K562 (cell line): ENCODE measurements around the gene TARBP2. TPM values are rescaled to one million over a fixed set of nuclear protein-coding genes. Genes with fewer than 3 reads are reported as not detected.

ENCODE experiments used
- ARID3B ChIP-seq: fragments of 250-450 bp; sonication (Bioruptor Pico); IDR thresholded peaks from 2 replicates; pipeline ENCODE4 v1.4.0; 2020; ENCODE audit warnings: borderline replicate concordance
- CHD1 ChIP-seq: fragments of 200-600 bp; sonication (generic); IDR thresholded peaks from one replicate; pipeline ENCODE4 v1.6.1; 2012; ENCODE audit warnings: mild to moderate bottlenecking, moderate library complexity, low read length, inconsistent platforms
- DNMT1 ChIP-seq: fragments of 450-650 bp; IDR thresholded peaks from 2 replicates; pipeline ENCODE4 v1.6.1; 2016; ENCODE audit warnings: antibody characterized with exemption, mild to moderate bottlenecking
- ELF4 ChIP-seq: fragments of 450-650 bp; formaldehyde crosslinking; IDR thresholded peaks from 2 replicates; pipeline ENCODE4 v1.4.0; 2022; ENCODE audit warnings: missing genetic modification characterization
- FOSL1 ChIP-seq: fragments of 200-800 bp; sonication (Bioruptor generic); conservative IDR thresholded peaks from 2 replicates; pipeline ENCODE4 v1.6.1; 2016; ENCODE audit warnings: missing genetic modification characterization, missing compliant biosample characterization
- HNRNPL ChIP-seq: fragments of 200-400 bp; formaldehyde crosslinking; IDR thresholded peaks from 2 replicates; pipeline ENCODE4 v1.6.1; 2017; ENCODE audit warnings: low read depth, mild to moderate bottlenecking, low read length
- KAT7 ChIP-seq: sonication (generic); formaldehyde crosslinking; IDR thresholded peaks from 2 replicates; pipeline ENCODE4 v1.8.0; 2022; ENCODE audit warnings: missing genetic modification reagents, mild to moderate bottlenecking, borderline replicate concordance
- MLX ChIP-seq, 2 experiments: fragments of 450-650 bp in 1 of 2; sonication (generic) in 1 of 2; formaldehyde crosslinking; conservative IDR thresholded peaks; 2 replicates each; pipeline versions ENCODE4 v1.4.0 to v1.8.1; 2020 to 2022; ENCODE audit warnings: mild to moderate bottlenecking in 1 of 2, missing genetic modification reagents in 1 of 2
- SMAD4 ChIP-seq: fragments of 250-450 bp; sonication (Bioruptor Pico); conservative IDR thresholded peaks from 2 replicates; pipeline ENCODE4 v1.8.0; 2021; ENCODE audit warnings: inconsistent platforms, mild to moderate bottlenecking, moderate library complexity
- TCF7L2 ChIP-seq: fragments of 150-350 bp; IDR thresholded peaks from 2 replicates; pipeline ENCODE4 v1.6.1; 2016; ENCODE audit warnings: low read depth, mild to moderate bottlenecking, low read length, moderate library complexity
- ZBTB12 ChIP-seq: fragments of 250-450 bp; sonication (Bioruptor Pico); IDR thresholded peaks from 2 replicates; pipeline ENCODE4 v1.4.0; 2020
- ZNF121 ChIP-seq: sonication (generic); formaldehyde crosslinking; conservative IDR thresholded peaks from 2 replicates; pipeline ENCODE4 v1.8.0; 2022; ENCODE audit warnings: missing genetic modification reagents
- ZNF124 ChIP-seq: sonication (generic); formaldehyde crosslinking; IDR thresholded peaks from 2 replicates; pipeline ENCODE4 v1.8.1; 2022; ENCODE audit warnings: missing genetic modification reagents
- ZNF253 ChIP-seq: fragments of 250-450 bp; sonication (Bioruptor Pico); conservative IDR thresholded peaks from 2 replicates; pipeline ENCODE4 v1.6.1; 2021; ENCODE audit warnings: mild to moderate bottlenecking
- polyA plus RNA-seq, 8 experiments: library from polyadenylated mRNA; depleted of rRNA in 4 of 8; stranded (reverse) in 5 of 8; unstranded in 3 of 8; fragments of >200 nt; fragmentation: Nextera tagmentation in 2 of 8; fragmentation: Illumina TruSeq in 1 of 8; extraction: Ambion mirVana in 2 of 8; extraction: Trizol in 1 of 8; gene quantifications; 2 replicates each; pipeline versions ENCODE4 v1.2.1 to v1.2.3, GENCODE V29; 2011 to 2014; ENCODE audit warnings: inconsistent platforms in 1 of 8, missing spikeins in 1 of 8
- total RNA-seq, 7 experiments: library from RNA; depleted of rRNA in 6 of 7; stranded (reverse); fragments of >200 nt in 6 of 7; fragmentation: Illumina TruSeq in 2 of 7; extraction: Trizol in 2 of 7; gene quantifications; 2 replicates each; pipeline versions ENCODE4 v1.2.1 to v1.2.3, GENCODE V29; 2011 to 2021; ENCODE audit warnings: low replicate concordance in 1 of 7
- TF ChIP-seq, protein P1 (sequence below): sonication (generic); formaldehyde crosslinking; IDR thresholded peaks from 2 replicates; pipeline ENCODE4 v1.8.0; 2022; ENCODE audit warnings: mild to moderate bottlenecking, low read depth, missing genetic modification reagents
- TF ChIP-seq, protein P2 (sequence below): IDR thresholded peaks from 3 replicates; pipeline ENCODE4 v1.6.1; 2011; ENCODE audit warnings: borderline replicate concordance, mild to moderate bottlenecking, moderate library complexity; ENCODE audit not compliant: insufficient read length; ENCODE audit errors: extremely low read depth

The TARBP2 gene
- total and polyA plus RNA-seq, 9 of the 15 experiments (the other 6 are each of a cell fraction or from before 2014, with no cell fraction given), result 5.6 to 69.0 (median 44.6) TPM

DNA sequence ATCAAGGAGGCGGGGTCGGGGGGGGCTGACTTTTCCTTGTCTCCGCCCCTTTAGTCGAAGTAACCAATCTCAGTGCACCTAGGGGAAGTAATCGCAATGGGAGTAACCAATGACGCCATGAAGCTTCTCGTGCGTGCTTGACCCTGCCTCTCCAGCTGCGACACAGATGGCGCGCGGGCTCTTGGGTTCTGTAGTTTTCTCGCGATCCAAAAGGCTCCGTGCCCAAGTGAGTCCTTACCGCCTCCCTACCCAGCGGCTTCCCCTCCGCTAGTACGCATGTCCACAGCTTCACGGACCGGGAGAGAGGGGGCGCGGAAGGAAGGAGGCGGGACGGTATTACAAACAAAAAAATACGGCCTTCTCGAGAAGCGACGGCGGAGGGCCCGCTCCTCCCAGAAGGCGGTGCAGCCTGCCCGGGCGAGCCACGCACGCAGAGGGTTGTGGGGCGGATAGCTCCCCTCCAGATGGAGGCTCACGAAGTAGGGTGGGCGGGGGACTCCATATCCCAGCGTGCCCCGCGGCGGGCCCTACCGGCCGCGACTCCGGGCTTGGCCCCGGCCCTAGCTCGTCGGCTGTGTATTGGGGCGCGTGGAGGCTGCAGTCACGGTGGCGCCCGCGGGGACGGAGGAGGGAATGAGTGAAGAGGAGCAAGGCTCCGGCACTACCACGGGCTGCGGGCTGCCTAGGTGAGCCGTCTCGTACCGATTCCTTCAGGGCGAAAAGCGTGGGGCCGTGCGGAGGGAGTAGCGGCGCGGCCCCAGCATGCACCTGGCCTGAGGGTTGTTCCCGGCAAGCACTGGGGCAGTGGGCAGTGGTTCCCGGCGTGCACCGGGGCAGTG is at the start of gene TARBP2 (continued):
- TF ChIP-seq KAT7 (no peak; the same call in 1 of the 2 replicates), FOSL1 (tag) (peak; percentile 45; the same call in 1 of the 2 replicates), SMAD4 (CRISPR knock-in tag) (peak; percentile 86), ZBTB12 (CRISPR knock-in tag) (peak; percentile 85), ARID3B (CRISPR knock-in tag) (peak; percentile 86; the same call in 1 of the 2 replicates), CHD1 (no peak), ELF4 (CRISPR knock-in tag) (peak; percentile 44; the same call in 1 of the 2 replicates), MLX (CRISPR knock-in tag; conservative IDR thresholded peaks at IDR 0.05) (no peak), TCF7L2 (peak; percentile 16; the same call in 1 of the 2 replicates), ZNF253 (CRISPR knock-in tag) (no peak), ZNF124 (CRISPR knock-in tag) (no peak), DNMT1 (no peak), ZNF121 (CRISPR knock-in tag) (no peak), HNRNPL (0 out of 2 replicates have a peak, but pooled peaks have one; percentile 46)
- TF ChIP-seq, protein P1, sequence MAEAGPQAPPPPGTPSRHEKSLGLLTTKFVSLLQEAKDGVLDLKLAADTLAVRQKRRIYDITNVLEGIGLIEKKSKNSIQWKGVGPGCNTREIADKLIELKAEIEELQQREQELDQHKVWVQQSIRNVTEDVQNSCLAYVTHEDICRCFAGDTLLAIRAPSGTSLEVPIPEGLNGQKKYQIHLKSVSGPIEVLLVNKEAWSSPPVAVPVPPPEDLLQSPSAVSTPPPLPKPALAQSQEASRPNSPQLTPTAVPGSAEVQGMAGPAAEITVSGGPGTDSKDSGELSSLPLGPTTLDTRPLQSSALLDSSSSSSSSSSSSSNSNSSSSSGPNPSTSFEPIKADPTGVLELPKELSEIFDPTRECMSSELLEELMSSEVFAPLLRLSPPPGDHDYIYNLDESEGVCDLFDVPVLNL, result 0 out of 2 replicates have a peak, but pooled peaks have one; percentile 58
- TF ChIP-seq, protein P2, sequence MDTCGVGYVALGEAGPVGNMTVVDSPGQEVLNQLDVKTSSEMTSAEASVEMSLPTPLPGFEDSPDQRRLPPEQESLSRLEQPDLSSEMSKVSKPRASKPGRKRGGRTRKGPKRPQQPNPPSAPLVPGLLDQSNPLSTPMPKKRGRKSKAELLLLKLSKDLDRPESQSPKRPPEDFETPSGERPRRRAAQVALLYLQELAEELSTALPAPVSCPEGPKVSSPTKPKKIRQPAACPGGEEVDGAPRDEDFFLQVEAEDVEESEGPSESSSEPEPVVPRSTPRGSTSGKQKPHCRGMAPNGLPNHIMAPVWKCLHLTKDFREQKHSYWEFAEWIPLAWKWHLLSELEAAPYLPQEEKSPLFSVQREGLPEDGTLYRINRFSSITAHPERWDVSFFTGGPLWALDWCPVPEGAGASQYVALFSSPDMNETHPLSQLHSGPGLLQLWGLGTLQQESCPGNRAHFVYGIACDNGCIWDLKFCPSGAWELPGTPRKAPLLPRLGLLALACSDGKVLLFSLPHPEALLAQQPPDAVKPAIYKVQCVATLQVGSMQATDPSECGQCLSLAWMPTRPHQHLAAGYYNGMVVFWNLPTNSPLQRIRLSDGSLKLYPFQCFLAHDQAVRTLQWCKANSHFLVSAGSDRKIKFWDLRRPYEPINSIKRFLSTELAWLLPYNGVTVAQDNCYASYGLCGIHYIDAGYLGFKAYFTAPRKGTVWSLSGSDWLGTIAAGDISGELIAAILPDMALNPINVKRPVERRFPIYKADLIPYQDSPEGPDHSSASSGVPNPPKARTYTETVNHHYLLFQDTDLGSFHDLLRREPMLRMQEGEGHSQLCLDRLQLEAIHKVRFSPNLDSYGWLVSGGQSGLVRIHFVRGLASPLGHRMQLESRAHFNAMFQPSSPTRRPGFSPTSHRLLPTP, result no peak
